Iris pigment epithelial cell (primary cell): ENCODE data around the gene MAGI1.
A peak's percentile ranks its signal among the peaks of the same experiment; 100 is the strongest.
"Not testable (repeated sequence)": the region's sequence is repeated elsewhere in the genome, so short reads cannot be mapped to it uniquely, and the experiment has no call there.

Experiments used
- DNase-seq: peaks from one replicate; pipeline ENCODE4 v3.0.0-alpha.2; 2011; ENCODE audit warnings: low read depth

MAGI1 gene

DNA sequence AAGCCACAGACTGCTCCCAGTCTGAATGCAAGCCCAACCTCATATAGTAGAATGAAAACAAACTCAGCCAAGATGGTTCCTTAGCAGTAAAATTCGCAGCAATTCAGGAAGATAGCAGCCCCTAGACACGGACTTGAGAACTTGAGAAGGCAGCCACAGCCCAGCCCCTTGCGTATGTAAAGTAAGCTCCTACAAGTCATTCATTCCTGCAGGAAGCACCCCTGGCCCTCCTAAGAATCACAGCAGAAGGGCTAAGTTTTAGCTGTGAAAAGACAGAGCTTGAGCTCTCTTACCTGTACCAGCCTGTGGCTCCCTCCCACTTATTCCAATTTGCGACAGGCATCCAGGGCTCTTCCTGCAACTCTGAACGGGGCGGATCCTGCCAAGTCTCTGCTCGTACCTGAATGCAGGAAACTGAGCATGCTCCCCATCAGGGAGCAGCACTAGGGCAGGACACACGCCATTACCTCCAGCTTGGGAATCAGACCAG, 136.4 kb downstream of the MAGI1 start:
- DNase-seq, result no peak

DNA sequence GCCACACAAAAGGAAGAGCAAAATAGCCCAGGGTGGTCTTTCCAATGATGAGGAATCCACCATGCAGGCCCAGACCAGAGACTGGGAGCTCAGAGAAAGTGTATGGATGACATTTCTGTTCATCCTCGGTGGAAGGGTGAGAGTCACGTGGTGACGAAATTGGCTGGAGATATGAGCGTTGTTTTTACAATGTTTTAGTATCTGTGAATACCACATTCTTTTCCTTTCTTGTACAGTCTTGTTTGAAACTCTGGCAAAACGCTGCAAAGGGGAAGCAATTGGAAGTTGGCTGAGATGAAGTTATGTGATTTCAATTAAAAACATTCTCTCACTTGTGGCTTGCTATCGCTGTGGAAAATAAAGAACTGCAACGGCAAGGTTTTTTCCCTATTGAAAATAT, 137.5 kb downstream of the MAGI1 start:
- no peak for DNase-seq

DNA sequence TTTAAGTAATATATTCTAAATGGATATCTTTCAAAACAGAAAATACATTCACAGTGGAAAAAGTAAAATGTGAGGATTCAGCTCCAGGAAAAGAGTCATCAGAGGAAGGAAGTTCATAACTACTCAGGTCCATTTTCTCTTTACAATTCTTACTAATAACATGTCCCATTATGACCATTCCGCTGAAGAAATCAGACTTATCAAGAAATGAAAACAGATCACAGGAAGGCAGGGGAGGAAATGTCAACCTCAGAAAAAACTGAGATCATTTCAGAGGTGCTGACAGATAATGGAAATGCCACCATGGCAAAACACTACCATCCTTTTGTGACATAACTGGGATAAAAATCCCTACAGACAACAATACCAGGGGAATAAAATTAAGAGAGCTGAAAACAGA, 139.5 kb downstream of the MAGI1 start:
- DNase-seq, result no peak

DNA sequence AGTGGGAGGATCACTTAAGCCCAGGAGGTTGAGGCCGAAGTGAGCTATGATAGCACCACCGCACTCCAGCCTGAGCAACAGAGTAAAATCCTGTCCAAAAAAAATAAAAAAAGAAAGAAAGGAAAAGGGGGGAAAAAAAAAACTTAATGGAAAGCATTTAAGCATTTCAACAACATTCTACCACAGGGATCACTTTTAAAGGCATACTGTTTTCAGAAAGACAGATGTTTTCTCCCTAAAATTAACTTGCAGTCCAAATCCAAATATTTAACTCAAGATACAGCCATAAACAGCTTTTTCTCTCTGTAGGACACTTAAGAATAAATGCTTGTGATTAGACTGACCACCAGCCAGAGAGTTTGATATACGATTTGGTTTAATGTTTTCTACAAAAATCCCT, 141.0 kb downstream of the MAGI1 start:
- no peak for DNase-seq

DNA sequence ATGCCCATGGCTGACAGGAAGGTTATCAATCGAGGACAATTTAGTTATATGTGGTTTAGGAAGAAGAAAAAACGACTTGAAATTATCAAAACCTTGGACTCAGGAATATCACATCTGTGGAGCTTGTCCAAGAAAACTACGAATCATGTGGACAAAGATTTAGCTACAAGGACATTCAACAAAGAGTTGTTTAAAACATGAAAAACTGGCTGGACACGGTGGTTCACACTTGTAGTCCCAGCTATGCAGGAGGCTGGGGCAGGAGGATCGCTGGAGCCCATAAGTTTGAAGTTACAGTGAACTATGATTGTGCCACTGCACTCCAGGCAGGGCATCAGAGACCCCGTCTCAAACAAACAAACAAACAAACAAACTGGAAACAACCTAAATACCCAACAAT, 142.4 kb downstream of the MAGI1 start:
- DNase-seq, result no peak

DNA sequence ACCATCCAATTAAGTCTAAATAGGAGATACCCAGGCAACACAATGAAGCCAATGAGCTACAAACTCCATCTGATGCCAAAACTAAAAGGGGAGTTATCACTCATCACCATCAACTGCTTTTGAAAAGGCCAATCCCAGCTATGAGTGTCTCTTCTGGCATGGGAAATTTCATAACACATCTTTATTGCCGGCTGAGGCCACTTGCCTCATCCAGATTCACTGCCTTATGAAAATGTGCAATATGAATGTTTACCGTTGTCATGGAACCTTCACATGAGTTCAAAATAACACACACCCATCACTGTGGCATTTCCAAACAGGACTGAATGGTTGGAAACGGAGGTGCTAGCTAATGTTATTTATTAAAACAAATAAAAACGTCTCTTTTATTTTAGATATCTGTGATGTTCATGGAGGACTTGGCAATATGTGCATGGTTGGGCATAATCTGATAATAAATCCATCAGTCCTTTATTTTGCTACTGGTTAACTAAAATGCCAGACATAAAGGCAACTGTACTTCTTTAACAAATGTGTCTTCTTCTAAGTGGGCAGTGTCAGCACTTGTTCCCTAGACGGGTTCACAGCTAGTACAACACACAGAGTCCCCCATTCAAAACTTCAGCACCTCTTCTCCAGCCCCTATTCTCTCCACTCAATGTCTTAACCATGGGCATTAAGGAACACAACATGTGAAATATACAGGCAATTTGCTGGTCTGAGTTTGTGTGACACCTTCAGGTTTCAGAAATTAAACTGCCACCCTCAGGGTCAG, 143.9 kb downstream of the MAGI1 start:
- peak; percentile 68 for DNase-seq

DNA sequence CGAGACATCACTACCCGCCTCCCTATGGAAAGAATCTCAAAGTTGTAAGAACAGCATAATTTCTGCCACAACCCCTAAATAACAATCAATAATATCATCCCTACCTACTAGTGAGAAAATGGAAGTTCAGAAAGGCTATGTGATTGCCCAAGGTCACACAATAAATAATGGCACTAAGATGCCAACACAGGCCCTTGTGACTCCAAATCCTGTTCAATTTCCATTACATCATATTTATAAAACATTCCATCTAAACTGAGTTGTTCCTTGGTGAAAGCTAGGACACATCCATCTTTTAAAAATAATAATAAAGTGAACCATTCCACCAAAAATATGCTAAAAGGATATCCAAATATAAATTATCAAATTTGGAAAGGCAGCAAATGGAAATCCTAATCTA, 144.6 kb downstream of the MAGI1 start:
- no peak for DNase-seq

DNA sequence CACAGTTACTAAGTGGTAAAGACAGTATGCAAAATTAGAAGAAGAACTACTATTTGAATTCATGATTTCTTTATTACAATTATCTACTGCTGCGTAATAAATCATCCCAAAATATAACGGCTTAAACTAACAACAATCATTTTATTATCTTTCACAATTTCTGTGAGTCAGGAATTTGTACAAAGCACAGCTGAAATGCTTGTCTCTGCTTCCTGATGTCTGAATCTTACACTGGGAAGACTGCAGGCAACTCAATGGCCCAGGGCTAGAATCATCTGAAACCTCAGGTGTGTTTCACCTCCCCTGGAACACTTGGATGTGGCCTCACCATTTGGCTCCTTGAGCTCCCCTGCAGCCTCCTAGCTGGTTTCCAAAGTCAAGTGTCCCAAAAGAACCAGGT, 145.1 kb downstream of the MAGI1 start:
- DNase-seq, result no peak

DNA sequence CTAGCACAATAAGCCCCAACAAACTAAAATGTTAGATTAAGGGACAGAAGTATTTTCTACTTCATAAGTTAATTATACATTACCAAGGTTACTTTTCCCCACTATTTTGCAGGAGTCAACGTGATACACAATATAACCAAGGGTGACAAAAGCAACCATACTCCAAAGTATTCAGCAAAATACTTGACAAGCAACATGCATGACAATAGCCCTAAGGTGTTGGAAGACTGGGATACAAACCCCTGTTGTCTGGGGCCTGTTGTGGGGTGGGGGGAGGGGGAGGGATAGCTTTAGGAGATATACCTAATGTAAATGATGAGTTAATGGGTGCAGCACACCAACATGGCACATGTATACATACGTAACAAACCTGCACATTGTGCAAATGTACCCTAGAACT, 147.2 kb downstream of the MAGI1 start:
- not testable (repeated sequence) for DNase-seq

DNA sequence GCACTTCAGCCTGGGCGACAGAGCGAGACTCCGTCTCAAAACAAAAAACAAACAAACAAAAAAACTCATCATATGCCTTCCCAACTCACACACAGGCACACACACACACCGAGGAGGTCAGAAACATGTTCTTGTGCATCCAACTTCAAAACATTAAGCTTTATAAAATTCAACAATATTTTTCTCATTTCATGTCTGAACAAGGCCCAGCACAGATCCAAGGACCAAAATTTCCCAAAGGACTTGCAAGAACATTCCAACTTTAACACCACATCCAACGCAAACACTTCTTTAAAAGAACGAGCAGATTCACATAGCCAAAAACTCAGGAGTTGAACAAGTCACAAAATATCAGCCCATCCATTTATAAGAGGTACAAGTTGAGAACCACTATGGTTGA, 148.4 kb downstream of the MAGI1 start:
- DNase-seq, result no peak

DNA sequence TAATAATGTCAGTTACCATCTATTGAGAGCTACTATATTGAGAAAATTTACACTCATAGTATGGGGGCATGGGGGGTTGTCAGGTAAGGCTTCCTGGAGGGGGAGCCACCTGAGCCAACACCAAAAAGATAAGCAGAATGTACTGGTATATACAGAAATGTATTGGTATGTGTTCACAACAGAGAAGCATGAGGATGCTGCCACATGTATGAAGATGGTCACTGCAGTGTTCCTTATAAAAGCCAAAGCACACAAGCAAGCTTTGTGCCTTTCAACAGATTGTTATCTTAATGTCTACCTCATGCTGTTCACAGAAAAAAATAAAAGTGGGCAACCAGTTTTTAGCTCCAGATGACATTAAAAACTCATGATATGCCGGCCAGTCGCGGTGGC, 149.0 kb downstream of the MAGI1 start:
- DNase-seq, result no peak

DNA sequence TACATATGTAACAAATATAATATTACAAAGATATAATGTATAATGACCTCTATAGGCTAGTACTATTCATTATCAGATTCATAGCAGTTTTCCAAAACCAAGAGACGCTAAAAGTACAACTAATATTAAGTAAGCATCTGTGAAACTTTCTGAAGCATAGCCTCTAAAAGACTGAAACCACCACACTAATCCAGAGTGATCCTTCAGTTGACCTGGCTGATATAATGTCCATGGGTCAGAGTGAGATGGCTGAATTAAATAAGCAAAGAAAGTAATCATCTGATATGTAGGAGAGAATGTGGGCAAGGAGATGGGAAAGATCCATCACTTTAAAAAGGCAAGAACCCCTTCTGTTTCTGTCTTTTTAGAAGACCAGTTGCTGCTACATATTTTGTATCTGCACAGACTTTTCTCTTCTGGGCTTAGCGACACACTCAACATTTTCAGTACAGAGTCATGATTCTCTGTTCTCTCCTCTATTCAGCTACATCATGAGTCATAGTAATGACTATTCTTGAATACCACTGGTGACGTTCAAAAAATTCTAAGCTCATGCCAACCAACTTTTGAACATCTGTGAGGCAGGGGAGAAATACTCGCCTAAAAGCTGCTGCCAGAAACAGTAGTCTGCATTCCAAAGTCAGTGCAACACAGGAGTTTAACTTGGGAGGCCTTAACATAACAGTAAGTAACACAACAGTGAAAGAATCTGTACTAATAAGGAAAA, 149.6 kb downstream of the MAGI1 start:
- DNase-seq, result peak; percentile 97

DNA sequence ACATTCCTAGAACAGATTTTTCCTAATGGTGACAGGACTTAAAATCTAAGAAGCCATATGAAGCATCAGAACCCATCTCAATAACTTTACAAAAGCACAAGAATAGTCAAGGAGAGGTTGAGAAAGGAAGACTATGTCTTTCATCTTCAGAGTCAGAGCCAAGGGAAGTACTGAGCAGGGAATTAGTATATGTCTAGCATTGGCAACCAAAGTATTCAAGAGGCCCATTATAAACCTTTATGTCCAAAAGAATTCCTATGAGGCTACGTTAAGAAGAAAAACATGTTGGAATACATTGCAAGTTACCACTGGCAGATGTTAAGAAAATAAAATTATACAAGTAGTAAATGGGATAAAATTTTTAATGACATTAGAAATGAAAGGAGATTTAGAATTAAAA, 150.5 kb downstream of the MAGI1 start:
- DNase-seq, result no peak

DNA sequence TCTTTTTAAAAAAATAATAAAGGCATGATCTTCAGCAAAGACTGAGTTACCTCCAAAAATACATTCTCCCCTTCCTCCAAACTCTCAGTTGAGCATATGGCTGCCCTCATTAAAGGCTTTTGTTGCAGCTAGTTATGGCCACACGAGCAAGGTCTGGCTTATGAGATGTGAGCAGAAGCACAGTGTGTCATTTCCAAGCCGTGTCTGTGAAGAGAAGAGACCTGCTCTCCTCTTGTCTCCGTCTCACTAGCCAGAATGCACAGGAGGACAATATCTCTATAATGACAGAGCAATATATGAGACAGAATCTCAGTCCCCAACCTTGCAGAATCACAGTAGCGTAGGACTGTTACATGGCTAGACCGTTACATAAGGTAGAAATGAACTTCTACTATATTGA, 152.3 kb downstream of the MAGI1 start:
- no peak for DNase-seq

DNA sequence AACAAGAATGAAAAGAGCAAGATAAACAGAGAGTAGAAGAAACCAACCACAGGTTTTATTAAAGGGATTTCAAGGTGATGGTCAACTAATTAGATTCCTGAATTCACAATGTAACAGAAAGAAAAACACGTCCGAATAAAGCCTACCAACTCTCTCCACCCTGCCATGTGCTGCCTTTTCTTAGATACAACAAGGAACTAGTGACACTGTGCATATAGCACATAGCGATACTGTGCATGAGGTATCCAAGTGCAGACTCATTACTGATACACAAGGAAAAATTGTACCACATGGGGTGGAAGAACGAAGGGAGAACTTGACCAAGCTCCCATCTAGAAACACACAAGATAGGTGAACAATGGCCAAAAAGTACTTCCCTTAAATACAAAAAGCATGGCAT, 154.6 kb downstream of the MAGI1 start:
- no peak for DNase-seq

DNA sequence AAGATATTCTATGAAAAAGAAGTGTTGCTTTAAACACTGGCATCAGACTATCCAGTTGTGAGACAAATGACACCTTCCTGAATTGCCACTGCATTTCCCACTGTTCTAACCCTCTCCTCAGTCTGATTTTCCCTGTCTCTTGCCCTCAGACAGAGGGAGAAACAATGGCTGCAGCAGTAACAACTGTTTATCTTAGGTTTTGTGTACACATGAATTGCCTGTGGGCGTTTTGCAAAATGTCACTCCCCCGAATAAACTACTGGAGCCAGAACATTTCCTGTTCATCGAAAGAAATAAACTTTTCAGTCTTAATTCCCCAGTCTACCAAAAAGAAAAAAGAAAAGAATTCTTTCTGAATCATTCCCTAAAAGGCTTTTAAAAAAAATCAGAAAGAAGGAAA, 155.1 kb downstream of the MAGI1 start:
- peak; percentile 17 for DNase-seq

DNA sequence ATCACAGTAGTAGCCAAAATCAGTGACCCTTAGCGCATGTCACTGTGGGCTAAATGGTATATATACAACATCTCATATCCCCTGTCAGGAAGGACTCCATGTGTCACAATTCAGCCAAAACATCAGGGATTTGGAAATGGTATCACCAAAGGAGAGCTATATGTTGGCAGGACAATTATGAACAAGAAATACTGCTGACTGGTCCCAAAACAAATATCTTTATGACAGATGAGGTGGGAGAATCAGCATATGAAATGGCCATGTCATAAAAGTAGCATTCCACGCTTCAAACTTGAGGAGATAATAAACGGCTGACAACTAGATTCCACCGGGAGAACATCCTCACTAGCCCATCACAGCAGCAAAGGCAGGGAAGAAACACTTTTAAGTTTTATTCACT, 158.4 kb downstream of the MAGI1 start:
- no peak for DNase-seq

DNA sequence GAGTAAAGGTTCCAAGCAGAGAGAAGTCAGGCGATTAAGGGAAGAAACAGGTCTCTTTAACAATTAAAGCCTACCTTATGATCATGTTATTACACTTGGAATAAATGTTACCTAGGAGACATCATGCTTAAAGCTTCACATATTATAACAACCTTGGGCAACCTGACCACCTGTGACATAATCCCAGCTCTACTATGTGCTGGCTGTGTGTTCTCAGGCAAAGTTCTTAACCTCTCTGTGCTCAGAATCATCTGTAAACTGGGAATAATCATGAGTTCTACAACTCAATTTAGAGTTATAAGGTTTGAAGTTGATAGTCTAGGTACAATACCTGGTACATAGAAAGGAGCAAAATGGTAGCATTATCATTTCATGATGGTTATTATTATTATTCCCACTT, 159.3 kb downstream of the MAGI1 start:
- no peak for DNase-seq

DNA sequence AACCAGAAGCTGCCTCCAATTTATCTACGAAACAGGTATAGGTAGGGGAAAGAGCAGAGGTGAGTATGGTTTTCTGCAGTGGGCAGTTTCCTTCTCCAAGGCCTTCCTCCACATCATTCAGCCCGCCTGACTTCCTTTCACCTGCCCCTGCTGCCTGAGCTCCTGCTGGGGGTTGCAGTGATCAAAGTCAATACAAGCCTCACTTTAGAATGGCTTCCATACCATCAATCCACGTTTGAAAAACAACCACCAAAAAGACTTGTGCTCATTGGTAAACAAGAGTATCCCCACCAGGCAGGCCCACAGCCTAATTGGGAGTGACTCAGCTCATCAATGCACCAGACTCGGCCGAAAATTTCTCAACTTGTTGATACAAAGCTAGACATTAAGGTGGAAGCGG, 159.9 kb downstream of the MAGI1 start:
- DNase-seq, result no peak

DNA sequence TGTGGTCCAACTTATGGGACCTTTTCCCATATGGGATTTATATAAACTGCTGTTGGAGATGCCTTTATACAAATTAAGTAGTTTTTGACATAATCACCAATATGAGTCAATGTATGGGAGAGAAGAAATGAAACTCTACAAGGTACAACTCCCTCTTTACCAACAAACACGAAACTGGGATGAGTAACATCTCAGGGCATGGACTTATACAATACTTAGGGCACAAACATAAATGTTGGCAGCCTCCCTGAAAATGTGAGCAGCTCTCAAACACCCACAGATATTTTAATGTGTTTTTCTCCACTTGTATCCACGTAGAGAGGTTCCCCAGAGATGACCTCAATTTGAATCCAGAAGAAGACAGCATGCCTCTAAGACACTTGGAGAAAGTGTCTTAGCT, 161.6 kb downstream of the MAGI1 start:
- no peak for DNase-seq

DNA sequence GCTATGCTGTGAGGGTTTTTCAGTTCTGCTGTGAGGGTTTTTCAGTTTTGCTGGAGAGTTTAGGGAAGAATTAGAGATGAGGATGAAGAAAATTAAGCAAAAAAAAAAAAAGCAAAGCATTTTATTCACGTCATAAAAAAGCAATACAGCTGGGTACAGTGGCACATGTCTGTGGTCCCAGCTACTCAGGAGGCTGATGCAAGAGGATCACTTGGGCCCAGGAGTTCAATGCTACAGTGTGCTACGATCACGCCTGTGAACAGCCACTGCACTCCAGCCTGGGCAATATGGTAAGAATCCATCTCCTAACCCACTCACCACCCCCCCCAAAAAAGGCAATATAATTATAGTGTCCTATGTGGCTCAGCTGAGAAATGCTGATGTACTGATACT, 162.7 kb downstream of the MAGI1 start:
- no peak for DNase-seq

DNA sequence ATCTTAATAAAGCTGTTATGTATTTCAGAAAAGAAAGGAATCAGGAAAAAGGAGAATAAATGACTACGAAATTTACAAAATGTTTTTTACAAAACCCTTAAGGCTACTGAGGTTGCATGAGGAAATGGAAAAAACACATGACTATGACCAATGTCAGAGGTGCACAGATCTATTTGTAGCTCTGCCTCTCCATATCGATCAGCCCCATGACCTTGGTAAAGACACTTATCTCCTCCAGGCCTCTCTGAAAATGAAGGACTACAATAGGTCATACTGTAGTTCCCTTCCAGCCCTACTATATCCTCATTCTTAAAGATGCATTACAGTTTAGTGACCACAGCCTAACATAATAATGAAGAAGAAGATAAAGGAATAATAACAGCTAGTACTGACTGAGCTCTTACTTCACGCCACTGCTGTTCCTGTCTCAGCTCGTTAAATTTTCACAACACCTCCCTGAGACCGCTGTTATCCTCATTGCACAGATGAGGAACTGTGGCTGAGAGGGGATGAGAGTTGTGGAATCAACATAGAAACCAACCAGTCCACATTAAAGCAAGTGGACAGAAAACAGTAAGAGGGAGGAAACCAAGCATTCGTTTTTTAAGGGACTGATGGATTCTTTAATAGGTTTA, 163.2 kb downstream of the MAGI1 start:
- no peak for DNase-seq

DNA sequence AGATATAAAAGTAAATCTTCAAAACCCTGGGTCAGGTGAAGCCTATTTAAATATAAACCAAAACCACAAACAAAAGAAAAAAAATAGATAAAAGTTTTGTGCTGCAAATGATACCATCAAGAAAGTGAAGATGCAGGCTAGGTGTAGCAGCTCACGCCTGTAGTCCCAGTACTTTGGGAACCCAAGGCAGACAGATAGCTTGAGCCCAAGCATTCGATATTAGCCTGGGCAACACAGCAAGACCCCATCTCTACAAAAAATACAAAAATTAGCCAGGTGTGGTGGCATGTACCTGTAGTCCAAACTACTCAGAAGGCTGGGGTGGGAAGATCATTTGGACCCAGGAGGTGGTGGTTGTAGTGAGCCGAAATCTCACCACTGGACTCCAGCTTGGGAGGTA, 164.8 kb downstream of the MAGI1 start:
- DNase-seq, result no peak
